RWPE2 (cell line): ENCODE data around the gene RER1.

ENCODE experiments used
- ATAC-seq: fragments of 200-7000 bp; cut with Tn5 transposase; 3 replicates; pipeline ENCODE4 v1.9.1; 2021; ENCODE audit warnings: low read depth
- DNase-seq: peaks from one replicate; pipeline ENCODE4 v3.0.0-alpha.2; 2020; ENCODE audit warnings: low spot score
- H3K27ac ChIP-seq: fragments of 450-650 bp; 2 replicates; pipeline ENCODE4 v1.5.1; 2017; ENCODE audit warnings: mild to moderate bottlenecking; ENCODE audit not compliant: poor library complexity, severe bottlenecking
- H3K27me3 ChIP-seq: fragments of 250-450 bp; sonication (Bioruptor Pico); 2 replicates; pipeline ENCODE4 v1.5.1; 2021; ENCODE audit warnings: mild to moderate bottlenecking, moderate library complexity; ENCODE audit not compliant: insufficient read depth, poor library complexity, severe bottlenecking
- H3K36me3 ChIP-seq: fragments of 250-450 bp; sonication (Bioruptor Pico); 2 replicates; pipeline ENCODE4 v1.5.1; 2020; ENCODE audit warnings: low read depth, mild to moderate bottlenecking, moderate library complexity
- H3K4me1 ChIP-seq: fragments of 250-450 bp; sonication (Bioruptor Pico); 2 replicates; pipeline ENCODE4 v1.5.1; 2021; ENCODE audit warnings: mild to moderate bottlenecking, moderate library complexity; ENCODE audit not compliant: insufficient read depth, poor library complexity, severe bottlenecking
- H3K4me3 ChIP-seq: fragments of 250-450 bp; sonication (Bioruptor Pico); 2 replicates; pipeline ENCODE4 v1.5.1; 2021; ENCODE audit warnings: mild to moderate bottlenecking, moderate library complexity; ENCODE audit not compliant: severe bottlenecking
- H3K9me3 ChIP-seq: fragments of 250-450 bp; sonication (Bioruptor Pico); 2 replicates; pipeline ENCODE4 v1.5.1; 2021; ENCODE audit warnings: mild to moderate bottlenecking, moderate library complexity; ENCODE audit not compliant: severe bottlenecking
- CTCF ChIP-seq: fragments of 450-650 bp; IDR thresholded peaks from one replicate; pipeline ENCODE4 v1.5.1; 2017; ENCODE audit warnings: mild to moderate bottlenecking, moderate library complexity; ENCODE audit not compliant: poor library complexity, severe bottlenecking

RER1 gene

GRCh38 chr1:2435091-2435490, 43.5 kb downstream of the RER1 start:
- Histone ChIP-seq H3K27me3 (no peaks in the 10 kb centered on the region), H3K36me3 (peaks cover 64% of the 10 kb centered on the region), H3K4me1 (peaks cover 8% of the 10 kb centered on the region), H3K4me3 (no peak overlapping the region), H3K9me3 (no peaks in the 10 kb centered on the region), H3K27ac (no peak overlapping the region)
- ATAC-seq (no peak), DNase-seq (no peak)
- TF ChIP-seq CTCF, result no peak

- no peak for ATAC-seq
Observed at GRCh38 chr1:2435746-2436355, 44.2 kb downstream of the RER1 start.

GRCh38 chr1:2436876-2437275, 45.2 kb downstream of the RER1 start:
- no peak for TF ChIP-seq CTCF
- 0 out of 3 replicates have a peak, but pooled peaks have one; percentile 5 for ATAC-seq
- H3K27ac ChIP-seq, result no peak overlapping the region

More at GRCh38 chr1:2435746-2436355, 44.2 kb downstream of the RER1 start:
- TF ChIP-seq CTCF, result no peak
- Histone ChIP-seq H3K4me3 (no peak overlapping the region), H3K4me1 (peaks cover under 1% of the 10 kb centered on the region), H3K36me3 (peaks cover 57% of the 10 kb centered on the region), H3K27ac (no peak overlapping the region), H3K27me3 (no peaks in the 10 kb centered on the region), H3K9me3 (no peaks in the 10 kb centered on the region)
- no peak for DNase-seq

DNA sequence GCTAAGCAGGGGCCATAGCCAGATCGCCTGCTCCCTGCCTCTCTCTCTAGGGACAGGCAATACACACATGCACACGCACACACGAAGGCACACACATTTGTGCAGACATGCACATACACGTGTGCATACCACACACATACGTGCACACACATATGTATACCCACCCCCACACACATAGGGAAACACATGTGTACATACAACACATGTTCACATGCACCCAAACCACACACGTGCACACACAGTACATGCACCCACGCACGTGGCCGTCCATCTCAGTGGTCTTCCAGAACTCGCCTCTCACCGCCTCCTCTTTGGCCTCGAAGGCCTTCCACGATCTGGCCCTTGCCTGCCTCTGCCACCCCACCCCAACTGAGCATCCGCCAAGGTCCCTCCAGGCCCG, 46.0 kb downstream of the RER1 start:
- Histone ChIP-seq H3K27ac (no peak overlapping the region), H3K9me3 (no peaks in the 10 kb centered on the region), H3K36me3 (peaks cover 43% of the 10 kb centered on the region), H3K4me1 (no peaks in the 10 kb centered on the region), H3K27me3 (no peaks in the 10 kb centered on the region), H3K4me3 (no peak overlapping the region)
- ATAC-seq (no peak), DNase-seq (no peak)
- no peak for TF ChIP-seq CTCF

More at GRCh38 chr1:2436876-2437275, 45.2 kb downstream of the RER1 start:
- H3K4me1 ChIP-seq, result no peaks in the 10 kb centered on the region
- no peaks in the 10 kb centered on the region for H3K9me3 ChIP-seq
- H3K27me3 ChIP-seq, result no peaks in the 10 kb centered on the region
- DNase-seq, result no peak
- no peak overlapping the region for H3K4me3 ChIP-seq
- peaks cover 46% of the 10 kb centered on the region for H3K36me3 ChIP-seq

- H3K4me1 ChIP-seq, result no peaks in the 10 kb centered on the region
- DNase-seq (no peak), ATAC-seq (no peak)
- H3K27ac ChIP-seq, result no peak overlapping the region
- peaks cover 39% of the 10 kb centered on the region for H3K36me3 ChIP-seq
- no peaks in the 10 kb centered on the region for H3K9me3 ChIP-seq
- H3K4me3 ChIP-seq, result no peak overlapping the region
- no peaks in the 10 kb centered on the region for H3K27me3 ChIP-seq
- no peak for TF ChIP-seq CTCF
Observed at GRCh38 chr1:2438038-2438437, 46.4 kb downstream of the RER1 start.
